ENCODE results near the gene ISLR. TPM values are rescaled to one million over a fixed set of nuclear protein-coding genes. Genes with fewer than 3 reads are reported as not detected.

ISLR gene
- total and polyA plus RNA-seq, 2 of the 4 experiments (the other 2 are of a cell fraction) = under 0.01 to 0.79 TPM

DNA sequence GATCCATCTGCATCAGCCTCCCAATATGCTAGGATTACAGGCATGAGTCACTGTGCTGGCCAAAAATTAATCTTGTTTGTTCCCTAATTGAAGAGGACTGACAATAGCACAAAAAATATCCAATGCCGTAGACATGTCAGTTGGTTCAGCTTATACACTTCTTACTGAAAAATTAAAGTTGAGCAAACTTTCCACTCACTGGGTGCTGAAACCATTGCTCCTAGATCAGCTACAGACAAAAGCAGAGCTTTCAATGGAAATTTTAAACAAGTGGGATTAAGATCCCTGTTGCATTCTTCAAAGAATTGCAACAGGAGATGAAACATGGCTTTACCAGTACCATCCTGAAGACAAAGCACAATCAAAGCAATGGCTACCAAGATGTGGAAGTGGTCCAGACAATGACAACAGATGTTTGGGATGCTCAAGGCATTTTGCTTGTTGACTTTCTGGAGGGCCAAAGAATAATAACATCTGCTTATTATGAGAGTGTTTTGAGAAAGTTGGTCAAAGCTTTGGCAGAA, 27.2 kb upstream of the ISLR start:
- in situ Hi-C loops (cut with MboI; ENCODE audit: low sequenced_read_pairs) (no loop called here), intact Hi-C loops (cut with micrococcal nuclease) (no loop called here), dilution Hi-C loops (cut with HindIII; ENCODE audit: low sequenced_read_pairs, unreplicated experiment) (no loop called here)
- H3K9me1 ChIP-seq (ENCODE audit: insufficient read depth, low read length) = no peaks in the 10 kb centered on the region
- H3K27ac ChIP-seq (ENCODE audit: insufficient read depth, low read length) = no peak overlapping the region
- H4K5ac ChIP-seq (ENCODE audit: low read depth, low read length) = no peak overlapping the region
- no peak overlapping the region for H2BK15ac ChIP-seq (ENCODE audit: low read depth, low read length)
- no peaks in the 10 kb centered on the region for H3K36me3 ChIP-seq (ENCODE audit: control insufficient read depth, insufficient read depth, low read length)
- H3K4me2 ChIP-seq (ENCODE audit: low read depth, low read length) = no peak overlapping the region
- H3K27me3 ChIP-seq (ENCODE audit: control insufficient read depth, insufficient read depth, low read length) = peaks cover 25% of the 10 kb centered on the region
- no peak overlapping the region for H3K23ac ChIP-seq (ENCODE audit: low read depth, low read length)
- H4K20me1 ChIP-seq (ENCODE audit: insufficient read depth, low read length) = no peaks in the 10 kb centered on the region
- H3K14ac ChIP-seq (replicated peaks; ENCODE audit: low read depth, low read length) = no peak overlapping the region
- WGBS, 2 experiments (ENCODE audit: extremely low coverage in 2 of 2, insufficient read length in 1 of 2) = no CpG with 5 or more reads among the region's 1 CpG
- H2BK5ac ChIP-seq (ENCODE audit: low read depth, low read length, poor library complexity, severe bottlenecking) = no peak overlapping the region
- TF ChIP-seq RFX5 (IDR thresholded peaks at IDR 0.05; ENCODE audit: low read depth, low read length) = no peak
- H3K9me3 ChIP-seq (ENCODE audit: control insufficient read depth, insufficient read depth, low read length) = no peaks in the 10 kb centered on the region; the same call in 1 of the 2 replicates
- H3K56ac ChIP-seq (ENCODE audit: extremely low read depth, insufficient read depth, low read length) = no peak overlapping the region
- ChIA-PET CTCF (no interaction called here), POLR2A (ENCODE audit: unreplicated experiment) (no interaction called here)
- no peak overlapping the region for H4K91ac ChIP-seq (ENCODE audit: insufficient read depth, low read depth, low read length)
- no peaks in the 10 kb centered on the region for H3K4me1 ChIP-seq (ENCODE audit: control insufficient read depth, insufficient read depth, low read length)
- H2BK20ac ChIP-seq (ENCODE audit: low read depth, low read length) = no peak overlapping the region
- H2AK5ac ChIP-seq (ENCODE audit: low read depth, low read length) = no peak overlapping the region
- no peak overlapping the region for H2BK120ac ChIP-seq (ENCODE audit: low read depth, low read length)
- H3K4me3 ChIP-seq (ENCODE audit: insufficient read depth, low read depth, low read length) = no peak overlapping the region
- no peak overlapping the region for H2AFZ ChIP-seq (replicated peaks; ENCODE audit: low read length, poor library complexity)
- H3K4ac ChIP-seq (ENCODE audit: low read depth, low read length) = no peak overlapping the region
- no peak for DNase-seq
- BruUV-seq (replicated peaks) = no TSS peak
- H2AK9ac ChIP-seq (replicated peaks; ENCODE audit: low read depth, low read length, poor library complexity) = no peak overlapping the region
- H3K18ac ChIP-seq (ENCODE audit: low read depth, low read length) = no peak overlapping the region
- H4K8ac ChIP-seq (ENCODE audit: low read depth in 2 of 2, low read length in 2 of 2) = no peak overlapping the region
- no peaks in the 10 kb centered on the region for H3K79me1 ChIP-seq (ENCODE audit: low read depth in 1 of 2, low read length in 2 of 2)
- no peak overlapping the region for H3K9ac ChIP-seq (ENCODE audit: low read depth, low read length)
- ATAC-seq (ENCODE audit: low read depth) = no peak
